ENCODE measurements around the gene CPS1. TPM values are rescaled to one million over a fixed set of nuclear protein-coding genes. Genes with fewer than 3 reads are reported as not detected.

The CPS1 gene
- total RNA-seq, 2 donors from 2014 or later: 3.4 to 3.5 TPM

DNA sequence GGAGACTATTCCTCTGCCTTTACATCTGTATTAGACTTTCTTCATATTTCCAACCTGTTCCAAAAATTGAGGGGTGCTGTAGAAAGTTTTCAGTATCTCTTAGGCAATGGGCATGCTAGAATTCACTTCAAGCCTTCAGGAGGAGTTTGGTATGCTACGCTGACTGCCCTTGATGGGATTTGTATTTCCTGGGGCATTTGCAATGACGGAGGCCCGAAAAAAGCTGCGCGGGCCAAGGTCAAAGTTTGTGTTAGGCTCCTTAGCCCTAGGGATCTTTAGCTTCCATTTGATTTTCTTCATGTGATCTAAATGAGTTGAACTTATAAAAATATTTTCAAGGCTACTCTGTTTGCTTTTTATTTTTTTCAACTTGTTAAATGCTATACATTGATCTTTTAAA lies 5.1 kb downstream of the CPS1 start:
- H3K36me3 ChIP-seq: no peaks in the 10 kb centered on the region
- TF ChIP-seq, protein P1, sequence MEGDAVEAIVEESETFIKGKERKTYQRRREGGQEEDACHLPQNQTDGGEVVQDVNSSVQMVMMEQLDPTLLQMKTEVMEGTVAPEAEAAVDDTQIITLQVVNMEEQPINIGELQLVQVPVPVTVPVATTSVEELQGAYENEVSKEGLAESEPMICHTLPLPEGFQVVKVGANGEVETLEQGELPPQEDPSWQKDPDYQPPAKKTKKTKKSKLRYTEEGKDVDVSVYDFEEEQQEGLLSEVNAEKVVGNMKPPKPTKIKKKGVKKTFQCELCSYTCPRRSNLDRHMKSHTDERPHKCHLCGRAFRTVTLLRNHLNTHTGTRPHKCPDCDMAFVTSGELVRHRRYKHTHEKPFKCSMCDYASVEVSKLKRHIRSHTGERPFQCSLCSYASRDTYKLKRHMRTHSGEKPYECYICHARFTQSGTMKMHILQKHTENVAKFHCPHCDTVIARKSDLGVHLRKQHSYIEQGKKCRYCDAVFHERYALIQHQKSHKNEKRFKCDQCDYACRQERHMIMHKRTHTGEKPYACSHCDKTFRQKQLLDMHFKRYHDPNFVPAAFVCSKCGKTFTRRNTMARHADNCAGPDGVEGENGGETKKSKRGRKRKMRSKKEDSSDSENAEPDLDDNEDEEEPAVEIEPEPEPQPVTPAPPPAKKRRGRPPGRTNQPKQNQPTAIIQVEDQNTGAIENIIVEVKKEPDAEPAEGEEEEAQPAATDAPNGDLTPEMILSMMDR (IDR thresholded peaks at IDR 0.05): no peak

DNA sequence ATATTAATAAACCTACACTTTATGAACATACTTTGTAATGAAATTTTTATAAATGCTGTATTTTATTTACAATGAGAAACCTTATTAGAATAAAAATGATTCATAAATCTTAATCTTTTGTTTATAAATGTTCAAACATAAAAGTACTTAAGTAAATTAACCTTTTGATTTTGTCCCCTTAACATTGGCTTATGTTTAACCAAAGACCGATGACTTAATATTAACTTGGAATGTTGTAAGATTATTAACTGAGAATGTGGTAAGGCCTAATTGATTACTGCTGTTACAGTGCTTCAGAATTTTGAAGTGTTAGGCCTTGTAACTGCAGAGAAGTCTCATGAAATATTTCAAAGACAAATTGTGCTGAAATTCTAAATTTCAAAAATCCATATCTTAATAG lies 5.7 kb downstream of the CPS1 start:
- ATAC-seq (ENCODE audit: insufficient number of reproducible peaks, low FRiP score, low read depth) (no peak), DNase-seq (ENCODE audit: low spot score) (no peak)
- no peak overlapping the region for H3K4me3 ChIP-seq
- no peaks in the 10 kb centered on the region for H3K27me3 ChIP-seq (replicated peaks; ENCODE audit: insufficient read depth)
- H3K36me3 ChIP-seq: no peaks in the 10 kb centered on the region
- no peaks in the 10 kb centered on the region for H3K9me3 ChIP-seq
- H3K4me1 ChIP-seq (ENCODE audit: control insufficient read depth in 1 of 2, low read depth in 2 of 2): no peaks in the 10 kb centered on the region
- TF ChIP-seq, protein P1 (IDR thresholded peaks at IDR 0.05): no peak
- no peak overlapping the region for H3K27ac ChIP-seq

More for the DNA sequence above, 5.1 kb downstream of the CPS1 start:
- Histone ChIP-seq H3K27ac (no peak overlapping the region), H3K9me3 (no peaks in the 10 kb centered on the region), H3K4me3 (no peak overlapping the region), H3K4me1 (ENCODE audit: control insufficient read depth in 1 of 2, low read depth in 2 of 2) (no peaks in the 10 kb centered on the region), H3K27me3 (replicated peaks; ENCODE audit: insufficient read depth) (no peaks in the 10 kb centered on the region)
- ATAC-seq (ENCODE audit: insufficient number of reproducible peaks, low FRiP score, low read depth) (no peak), DNase-seq (ENCODE audit: low spot score) (no peak)

DNA sequence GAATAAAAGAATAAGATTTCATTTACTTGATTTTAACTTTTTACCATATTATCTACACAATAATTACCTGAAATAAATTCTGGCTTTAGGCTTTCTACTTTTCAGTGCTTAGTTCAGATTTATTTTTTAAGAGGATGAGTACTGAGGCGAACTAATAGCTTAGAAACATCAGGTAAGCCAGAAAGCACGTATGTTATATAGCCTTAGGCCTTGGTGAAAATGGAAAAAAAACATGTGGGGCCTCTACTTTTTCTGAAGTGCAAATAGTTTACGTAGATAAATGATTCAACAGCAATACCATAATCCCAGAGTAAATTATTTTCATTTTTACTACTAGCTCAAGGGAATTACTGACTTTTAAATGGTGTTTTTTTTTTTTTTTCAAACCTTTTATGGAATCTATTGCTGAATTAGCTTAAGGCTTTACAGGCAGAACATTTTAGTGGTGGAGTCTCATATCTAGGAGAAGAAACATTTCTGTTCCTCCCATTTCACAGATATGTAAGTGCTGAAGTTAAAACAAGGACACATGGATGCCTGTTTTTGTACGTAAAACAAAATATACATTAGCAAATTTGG lies 6.2 kb downstream of the CPS1 start:
- H3K36me3 ChIP-seq: no peaks in the 10 kb centered on the region
- ATAC-seq (ENCODE audit: insufficient number of reproducible peaks, low FRiP score, low read depth): no peak
- no peaks in the 10 kb centered on the region for H3K4me1 ChIP-seq (ENCODE audit: control insufficient read depth in 1 of 2, low read depth in 2 of 2)
- TF ChIP-seq, protein P1 (IDR thresholded peaks at IDR 0.05): no peak
- no peak for DNase-seq (ENCODE audit: low spot score)
- H3K9me3 ChIP-seq: no peaks in the 10 kb centered on the region
- no peaks in the 10 kb centered on the region for H3K27me3 ChIP-seq (replicated peaks; ENCODE audit: insufficient read depth)
- H3K4me3 ChIP-seq: no peak overlapping the region
- H3K27ac ChIP-seq: no peak overlapping the region

DNA sequence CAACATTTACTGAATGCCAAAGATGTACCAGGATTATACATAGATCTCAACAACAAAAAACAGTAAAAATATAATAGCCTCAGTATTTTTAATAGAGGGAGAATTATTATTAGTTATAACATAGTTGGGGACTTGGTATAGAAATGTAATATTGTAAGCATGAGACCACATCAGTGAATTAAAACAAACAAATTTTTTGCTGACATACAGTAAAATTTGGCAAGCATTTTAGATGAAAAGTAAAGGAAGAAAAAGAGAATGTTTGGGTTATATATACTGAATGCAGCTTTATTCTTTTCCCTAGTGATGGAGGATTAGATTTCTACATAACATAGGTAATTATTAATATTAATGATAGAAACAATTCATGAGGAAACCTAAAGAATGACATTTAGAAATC lies 10.9 kb downstream of the CPS1 start:
- Histone ChIP-seq H3K9me3 (no peaks in the 10 kb centered on the region), H3K4me3 (no peak overlapping the region), H3K27ac (no peak overlapping the region), H3K27me3 (replicated peaks; ENCODE audit: insufficient read depth) (no peaks in the 10 kb centered on the region), H3K4me1 (ENCODE audit: control insufficient read depth in 1 of 2, low read depth in 2 of 2) (no peaks in the 10 kb centered on the region), H3K36me3 (no peaks in the 10 kb centered on the region)
- DNase-seq (ENCODE audit: low spot score) (no peak), ATAC-seq (ENCODE audit: insufficient number of reproducible peaks, low FRiP score, low read depth) (no peak)
- TF ChIP-seq, protein P1 (IDR thresholded peaks at IDR 0.05): no peak

DNA sequence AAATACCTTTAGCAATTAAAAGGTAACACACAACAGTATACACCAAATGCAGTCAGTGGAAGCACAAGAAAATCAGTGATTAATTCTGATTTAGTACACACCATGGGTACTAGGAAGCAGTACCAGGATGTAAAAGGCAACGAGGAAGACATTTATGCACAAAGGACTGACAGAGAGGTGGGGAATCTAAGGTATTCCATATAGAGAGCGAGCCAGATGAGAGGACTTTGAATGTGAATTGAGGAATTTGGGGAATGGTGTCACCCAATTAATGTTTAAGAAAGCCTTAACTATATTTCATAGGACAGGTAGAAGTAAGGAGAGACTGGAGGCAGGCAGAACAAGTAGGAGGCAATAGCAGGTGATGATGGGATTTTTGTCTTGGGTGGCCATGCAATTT lies 11.7 kb downstream of the CPS1 start:
- H3K9me3 ChIP-seq: no peaks in the 10 kb centered on the region
- no peak overlapping the region for H3K4me3 ChIP-seq
- no peak overlapping the region for H3K27ac ChIP-seq
- no peaks in the 10 kb centered on the region for H3K4me1 ChIP-seq (ENCODE audit: control insufficient read depth in 1 of 2, low read depth in 2 of 2)
- DNase-seq (ENCODE audit: low spot score) (no peak), ATAC-seq (ENCODE audit: insufficient number of reproducible peaks, low FRiP score, low read depth) (no peak)
- no peaks in the 10 kb centered on the region for H3K27me3 ChIP-seq (replicated peaks; ENCODE audit: insufficient read depth)
- TF ChIP-seq, protein P1 (IDR thresholded peaks at IDR 0.05): no peak
- H3K36me3 ChIP-seq: no peaks in the 10 kb centered on the region
